ENCODE results near the gene CYLD.

The CYLD gene

GRCh38 chr16:50816901-50817555 is 75.1 kb downstream of the CYLD start:
- no peak for DNase-seq (ENCODE audit: low read depth, low spot score)

- DNase-seq (ENCODE audit: low read depth, low spot score): no peak
Measured at GRCh38 chr16:50818380-50818779, 76.5 kb downstream of the CYLD start.

DNA sequence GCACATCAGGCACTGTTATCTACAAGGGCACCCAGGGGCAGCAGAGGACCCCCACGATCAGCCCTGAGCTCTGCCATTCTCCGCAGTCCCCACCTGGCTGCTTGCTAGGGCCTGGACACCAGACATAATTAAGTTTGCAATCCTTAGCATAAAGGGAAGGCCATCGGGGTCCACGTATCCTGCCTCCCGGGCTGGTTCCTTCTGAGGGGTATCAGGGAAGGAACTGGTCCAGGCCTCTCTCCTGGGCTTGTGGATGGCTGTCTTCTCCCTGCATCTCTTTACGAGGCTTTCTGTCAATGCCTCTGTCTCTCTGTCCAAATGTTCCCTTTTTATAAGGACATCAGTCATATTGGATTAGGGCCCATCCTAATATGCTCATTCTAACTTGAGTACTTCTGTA is 77.8 kb downstream of the CYLD start:
- no peak for DNase-seq (ENCODE audit: low read depth, low spot score)

GRCh38 chr16:50820225-50820624 is 78.3 kb downstream of the CYLD start:
- DNase-seq (ENCODE audit: low read depth, low spot score): no peak

DNA sequence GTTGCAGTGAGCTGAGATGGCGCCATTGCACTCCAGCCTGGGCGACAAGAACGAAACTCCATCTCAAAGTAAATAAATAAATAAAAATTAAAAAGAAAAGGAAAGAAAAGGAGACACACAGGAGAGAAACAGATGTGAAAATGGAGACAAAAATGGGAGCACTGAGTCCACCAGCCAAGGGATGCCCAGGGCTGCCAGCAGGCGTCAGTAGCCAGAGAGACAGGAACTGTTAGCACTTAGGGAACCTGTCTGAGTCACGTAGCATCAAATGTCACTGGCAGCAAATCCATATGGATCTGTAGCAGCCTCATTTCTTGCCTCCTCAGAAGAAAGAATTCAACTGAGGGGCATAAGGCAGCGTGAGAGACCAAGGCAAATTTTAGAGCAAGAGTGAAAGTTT is 79.7 kb downstream of the CYLD start:
- no peak for DNase-seq (ENCODE audit: low read depth, low spot score)

DNA sequence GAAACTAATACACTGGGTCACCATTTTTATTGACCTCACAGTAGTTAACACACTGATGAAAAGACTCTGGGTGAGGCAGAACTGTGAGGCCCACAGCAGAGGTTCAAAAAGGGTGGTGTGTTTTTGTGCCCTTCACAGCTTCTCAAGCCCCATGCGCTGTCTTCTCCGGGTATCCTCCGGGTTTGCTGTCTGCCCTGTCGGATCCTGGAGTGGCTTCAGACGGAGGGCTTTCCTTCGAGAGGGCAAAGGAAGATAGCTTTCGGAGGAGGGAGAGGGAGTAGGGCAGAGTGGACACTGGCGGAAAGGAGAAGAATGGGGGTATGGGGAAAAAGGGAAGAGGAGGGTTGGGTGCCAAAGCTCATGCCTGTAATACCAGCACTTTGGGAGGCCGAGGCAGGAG is 80.8 kb downstream of the CYLD start:
- DNase-seq (ENCODE audit: low read depth, low spot score): no peak

DNA sequence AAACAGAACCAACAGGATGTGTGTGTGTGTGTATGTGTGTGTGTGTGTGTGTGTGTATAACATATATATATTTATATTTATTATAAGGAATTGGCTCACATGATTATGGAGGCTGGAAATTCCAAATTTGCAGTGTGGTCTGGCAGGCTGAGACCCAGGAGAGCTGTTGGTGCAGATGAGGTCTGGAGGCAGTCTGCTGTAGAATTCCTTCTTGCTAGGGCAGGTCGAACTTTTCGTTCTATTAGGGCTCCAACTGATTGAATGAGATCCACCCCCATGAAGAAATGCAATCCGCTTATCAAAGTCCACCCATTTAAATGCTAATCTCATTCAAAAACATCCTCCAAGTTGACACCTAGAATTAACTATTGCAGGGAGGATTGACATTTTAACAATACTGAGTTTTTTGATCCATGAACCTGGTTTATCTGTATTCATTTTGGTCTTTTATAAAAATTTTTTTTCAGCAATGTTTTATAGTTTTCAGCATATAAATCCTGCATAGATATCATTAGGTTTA is 85.0 kb downstream of the CYLD start:
- DNase-seq (ENCODE audit: low read depth, low spot score): no peak

DNA sequence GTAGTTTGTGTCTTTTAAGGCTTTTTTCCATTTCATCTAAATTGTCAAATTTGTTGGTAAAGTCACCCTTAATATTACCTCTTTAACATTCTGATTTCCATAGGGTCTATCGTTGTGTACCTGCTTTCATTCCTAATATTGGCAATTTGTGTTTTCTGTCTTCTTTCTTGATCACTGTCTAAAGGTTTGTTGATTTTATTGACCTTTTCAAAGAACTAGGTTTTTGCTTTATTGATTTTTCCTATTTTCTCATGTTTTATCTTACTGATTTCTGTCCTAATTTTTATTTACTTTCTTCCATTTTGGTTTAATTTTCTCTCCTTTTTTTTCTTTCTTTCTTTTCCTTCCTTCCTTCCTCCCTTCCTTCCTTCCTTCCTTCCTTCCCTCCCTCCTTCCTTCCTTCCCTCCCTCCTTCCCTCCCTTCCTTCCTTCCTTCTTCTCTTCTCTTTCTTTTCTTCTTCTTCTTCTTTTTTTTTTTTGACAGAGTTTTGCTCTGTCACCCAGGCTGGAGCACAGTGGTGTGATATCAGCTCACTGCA is 86.3 kb downstream of the CYLD start:
- DNase-seq (ENCODE audit: low read depth, low spot score): no peak

DNA sequence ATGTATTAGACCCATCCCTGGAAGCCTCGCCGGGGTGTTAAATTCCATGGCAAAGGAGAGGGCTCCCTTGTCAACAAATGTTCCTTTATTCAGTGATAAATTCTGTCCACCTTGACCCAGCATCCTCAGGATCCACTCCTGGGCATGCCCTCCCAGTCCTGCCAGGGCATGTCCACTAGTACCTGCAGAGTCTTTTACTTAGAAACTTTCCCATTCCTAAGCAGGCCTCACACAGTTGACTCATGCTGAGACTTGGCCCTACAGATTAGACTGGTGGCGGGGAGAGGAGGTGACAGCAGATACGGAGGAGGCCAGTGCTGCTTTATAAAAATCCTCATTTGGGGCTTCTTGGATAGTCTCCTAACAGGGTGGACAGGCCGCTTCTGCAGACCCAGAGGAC is 88.8 kb downstream of the CYLD start:
- no peak for DNase-seq (ENCODE audit: low read depth, low spot score)

GRCh38 chr16:50831751-50832150 is 89.9 kb downstream of the CYLD start:
- DNase-seq (ENCODE audit: low read depth, low spot score): no peak

DNA sequence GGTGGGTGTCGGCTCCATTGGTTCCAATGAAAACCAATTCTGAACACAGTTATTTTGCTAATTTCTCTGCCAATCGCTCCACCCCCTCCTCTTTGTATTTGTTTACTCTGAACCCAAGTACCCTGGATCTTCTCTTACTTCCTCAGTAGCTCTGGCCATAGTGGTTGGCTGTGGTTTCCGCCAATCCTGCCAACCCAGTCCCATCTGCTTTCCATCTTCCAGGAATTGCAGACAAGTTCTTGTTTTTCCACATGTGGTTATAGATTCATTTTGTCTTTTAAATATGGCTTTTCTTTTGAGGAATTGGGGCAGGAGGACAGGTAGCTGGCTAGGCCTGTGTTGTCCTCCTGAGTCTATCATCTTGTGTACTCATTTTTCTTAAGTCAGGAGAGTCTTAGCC is 92.0 kb downstream of the CYLD start:
- DNase-seq (ENCODE audit: low read depth, low spot score): no peak

GRCh38 chr16:50834701-50835100 is 92.8 kb downstream of the CYLD start:
- DNase-seq (ENCODE audit: low read depth, low spot score): no peak

GRCh38 chr16:50835358-50836060 is 93.6 kb downstream of the CYLD start:
- DNase-seq (ENCODE audit: low read depth, low spot score): no peak

GRCh38 chr16:50836121-50836621 is 94.3 kb downstream of the CYLD start:
- DNase-seq (ENCODE audit: low read depth, low spot score): no peak

- no peak for DNase-seq (ENCODE audit: low read depth, low spot score)
Measured at GRCh38 chr16:50837324-50837723, 95.4 kb downstream of the CYLD start.

- DNase-seq (ENCODE audit: low read depth, low spot score): no peak
Measured at GRCh38 chr16:50838165-50838564, 96.3 kb downstream of the CYLD start.

DNA sequence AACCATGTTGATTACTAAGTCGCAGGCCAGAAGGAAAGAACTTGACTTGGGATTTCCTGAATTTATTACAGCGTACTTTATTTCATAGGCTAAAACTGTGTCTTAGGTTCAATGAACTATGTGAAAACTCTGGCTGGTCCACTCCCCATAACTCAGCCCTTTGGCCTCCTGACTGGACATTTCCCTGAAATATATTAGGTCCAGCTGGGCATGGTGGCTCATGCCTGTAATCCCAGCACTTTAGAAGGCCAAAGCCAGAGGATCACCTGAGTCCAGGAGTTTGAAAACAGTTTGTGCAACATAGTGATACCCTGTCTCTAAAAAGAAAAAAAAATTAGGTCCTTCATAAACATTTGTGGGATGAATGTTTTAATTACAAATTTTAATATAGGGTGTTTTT is 97.0 kb downstream of the CYLD start:
- no peak for DNase-seq (ENCODE audit: low read depth, low spot score)

- no peak for DNase-seq (ENCODE audit: low read depth, low spot score)
Measured at GRCh38 chr16:50839356-50839755, 97.5 kb downstream of the CYLD start.

- DNase-seq (ENCODE audit: low read depth, low spot score): no peak
Measured at GRCh38 chr16:50839920-50840729, 98.2 kb downstream of the CYLD start.

DNA sequence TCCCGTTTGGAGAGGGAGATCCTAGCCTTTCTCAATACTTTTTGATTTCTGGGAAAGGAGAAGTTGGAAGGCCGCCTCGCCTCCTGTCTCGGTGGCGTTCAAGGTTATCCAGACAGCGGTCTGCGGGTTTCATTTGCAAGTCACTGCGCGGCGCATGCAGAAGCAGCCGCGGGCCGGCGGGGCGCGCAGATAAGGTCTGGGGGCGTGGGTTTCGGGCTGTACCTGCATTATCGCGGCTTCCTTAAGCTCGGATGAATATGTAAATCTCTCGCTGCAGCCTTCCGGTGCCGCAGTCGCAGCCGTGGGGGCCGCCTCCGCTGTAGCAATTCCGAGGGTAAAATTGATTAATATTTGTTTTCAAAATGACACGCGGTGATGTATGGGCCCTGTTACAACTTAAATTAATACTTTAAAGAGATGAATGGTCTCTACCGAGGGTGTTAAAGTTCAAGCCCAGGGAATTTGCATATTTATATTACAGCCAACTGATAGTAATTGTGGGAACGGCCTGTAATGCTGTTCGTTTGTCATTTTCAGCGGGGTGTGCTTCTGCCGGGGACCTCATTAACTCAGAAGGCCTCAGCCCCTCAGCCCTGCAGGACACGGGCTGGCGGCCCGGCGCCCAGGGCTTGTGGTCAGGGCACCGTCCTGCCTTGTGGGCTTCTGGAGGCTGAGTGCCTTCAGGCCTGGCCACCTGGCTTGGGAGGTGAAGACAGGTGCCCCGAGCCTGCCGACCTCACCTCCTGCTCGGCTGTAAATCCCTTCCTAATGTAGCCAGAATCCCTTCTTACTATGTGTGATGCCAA is 99.4 kb downstream of the CYLD start:
- no peak for DNase-seq (ENCODE audit: low read depth, low spot score)

DNA sequence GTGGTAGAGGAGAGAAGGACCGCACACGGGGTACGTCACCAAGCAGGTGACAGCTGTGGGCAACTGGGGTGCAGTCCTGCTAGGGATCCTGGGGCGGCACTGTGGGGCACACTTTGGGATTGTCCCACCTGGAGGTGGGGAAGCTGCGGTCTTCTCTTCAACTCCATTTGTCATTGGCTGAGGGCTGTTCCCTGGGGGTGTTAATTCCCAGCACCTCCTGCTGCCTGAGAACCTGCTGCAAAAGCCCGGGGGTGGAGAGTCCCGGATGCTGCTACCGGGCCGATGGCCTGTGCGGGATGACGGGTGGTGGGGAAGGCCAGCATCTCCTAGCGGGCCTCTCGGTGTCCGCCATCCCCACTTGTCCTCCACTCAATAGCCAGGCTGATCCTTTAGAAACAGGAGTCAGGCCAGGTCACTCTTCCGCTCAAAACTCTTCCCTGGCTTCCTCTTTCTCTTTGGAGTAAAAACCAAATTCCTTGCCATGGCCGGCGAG is 100.2 kb downstream of the CYLD start:
- DNase-seq (ENCODE audit: low read depth, low spot score): no peak

All from brain pericyte (primary cell).